GM18867 (cell line): ENCODE results near the gene MAGEL2.
"Not testable (repeated sequence)": the region's sequence is repeated elsewhere in the genome, so short reads cannot be mapped to it uniquely, and the experiment has no call there.

Experiments used
- ATAC-seq: cut with Tn5 transposase; IDR thresholded peaks from one replicate; pipeline ENCODE4 v1.9.1; 2021; ENCODE audit warnings: mild to moderate bottlenecking, moderate library complexity; ENCODE audit not compliant: unreplicated experiment

MAGEL2 gene

GRCh38 chr15:23616536-23616935 is 31.1 kb downstream of the MAGEL2 start:
- ATAC-seq, result no peak

DNA sequence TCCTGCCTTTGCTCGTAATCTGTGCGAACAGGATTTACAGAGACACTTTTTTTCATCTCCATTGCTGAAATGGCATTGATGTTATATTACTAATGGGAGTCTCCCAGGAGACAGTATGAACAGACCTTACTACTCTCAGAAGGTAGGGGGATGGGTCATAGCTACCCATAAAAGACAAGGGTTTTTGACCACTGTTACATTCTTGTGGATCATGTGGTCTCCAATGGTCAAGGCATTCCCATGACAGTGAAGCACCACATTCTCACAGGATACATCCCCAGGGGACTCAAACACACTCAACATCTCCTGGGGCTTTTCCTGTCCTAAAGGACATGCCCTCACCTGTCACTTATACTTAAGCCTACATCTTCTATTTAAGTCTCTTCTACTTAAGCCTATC is 41.4 kb downstream of the MAGEL2 start:
- no peak for ATAC-seq

DNA sequence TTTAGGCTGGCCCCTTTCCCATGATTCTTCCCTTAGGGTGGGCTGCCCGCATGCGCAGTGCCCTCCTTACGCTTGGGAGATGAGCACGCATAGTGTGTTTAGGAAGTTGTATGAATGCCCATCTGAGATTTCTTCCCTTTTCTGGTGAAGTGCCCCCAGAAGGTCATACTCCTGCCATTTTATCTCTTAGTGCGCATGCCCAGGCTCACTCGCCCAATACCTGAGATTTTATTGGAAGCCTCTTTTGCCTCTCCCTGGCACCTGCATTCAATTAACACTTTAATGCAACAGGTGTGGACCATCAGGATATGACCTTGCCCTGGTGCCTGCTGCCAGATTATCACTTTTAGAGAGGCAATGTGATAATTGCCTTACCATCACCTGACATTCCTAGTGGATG is 45.5 kb downstream of the MAGEL2 start:
- no peak for ATAC-seq

DNA sequence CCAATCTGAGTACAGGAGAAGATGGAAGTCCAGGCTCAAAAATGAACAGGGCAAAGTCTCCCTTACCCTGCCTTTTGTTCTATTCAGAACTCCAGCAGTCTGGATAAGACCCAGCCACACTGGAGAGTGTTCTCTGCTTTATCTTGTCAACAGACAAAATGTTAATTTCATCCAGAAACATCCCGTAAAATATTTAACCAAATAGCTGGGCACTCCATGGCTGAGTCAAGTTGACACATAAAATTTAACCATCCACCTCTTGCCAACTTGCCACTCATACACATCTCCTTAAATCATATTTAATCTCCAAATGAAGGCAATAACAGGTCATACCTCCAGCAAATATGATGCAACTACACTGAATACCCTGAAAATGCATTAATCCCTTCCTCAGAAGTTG is 48.6 kb downstream of the MAGEL2 start:
- no peak for ATAC-seq

GRCh38 chr15:23597278-23597677 is 50.4 kb downstream of the MAGEL2 start:
- ATAC-seq, result not testable (repeated sequence)

DNA sequence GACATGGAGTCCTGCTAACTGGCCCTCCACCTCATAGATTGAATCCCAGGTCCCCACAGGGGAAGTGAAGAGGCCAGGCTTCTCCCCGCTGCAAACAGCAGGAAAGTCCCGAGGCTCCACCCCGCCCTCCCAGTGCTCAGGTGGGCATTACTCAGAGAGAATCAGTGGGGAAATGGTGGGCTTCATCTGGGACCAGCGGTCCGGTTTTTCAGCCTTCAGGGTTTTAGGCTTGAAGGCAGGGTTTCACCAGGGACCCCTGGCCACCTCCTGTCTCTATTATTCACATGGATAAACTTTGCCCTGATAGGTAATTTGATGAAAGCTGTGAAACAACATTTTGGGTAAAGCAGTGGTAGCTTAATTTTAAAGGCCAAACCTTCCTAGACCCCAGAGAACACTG is 50.9 kb downstream of the MAGEL2 start:
- ATAC-seq, result no peak

DNA sequence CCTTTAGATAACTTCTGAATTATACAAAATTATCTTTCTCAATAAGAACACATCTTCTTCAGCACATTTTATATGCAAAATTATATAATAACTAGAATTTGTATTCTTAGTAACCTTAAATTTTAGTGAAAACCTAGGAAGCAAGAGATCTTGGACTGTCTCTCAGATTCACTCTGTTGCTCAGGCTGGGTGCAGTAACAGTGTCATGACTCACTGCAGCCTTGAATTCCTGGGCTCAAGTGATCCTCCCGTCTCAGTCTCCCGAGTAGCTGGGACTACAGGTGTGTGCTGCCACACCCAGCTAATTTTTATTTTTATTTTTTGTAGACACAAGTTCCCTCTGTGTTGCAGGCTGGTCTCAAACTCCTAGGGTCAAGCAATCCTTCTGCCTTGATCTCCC is 52.3 kb downstream of the MAGEL2 start:
- ATAC-seq, result no peak

GRCh38 chr15:23594252-23594770 is 53.4 kb downstream of the MAGEL2 start:
- no peak for ATAC-seq
